ENCODE data around the gene TASP1. TPM values are rescaled to one million over a fixed set of nuclear protein-coding genes. Genes with fewer than 3 reads are reported as not detected.

The TASP1 gene
- total and polyA plus RNA-seq, 4 experiments from 2014 or later: 15.1 to 18.2 (median 16.1) TPM

- no peak overlapping the region for H3K27ac ChIP-seq (ENCODE audit: low read depth, low read length)
- ChIA-PET POLR2A (ENCODE audit: partially characterized antibody) (no interaction called here), CTCF (ENCODE audit: partially characterized antibody) (no interaction called here)
- Mint-ChIP-seq H3K4me3 (no peak overlapping the region), H3K27me3 (peaks cover 13 to 16% of the 10 kb centered on the region in 2 donors), H3K27ac (no peak overlapping the region), H3K9me3 (peaks cover 0 to 2% (median 0%) of the 10 kb centered on the region in 8 donors), H3K36me3 (no peaks in the 10 kb centered on the region), H3K4me1 (no peaks in the 10 kb centered on the region)
- H3K36me3 ChIP-seq (ENCODE audit: insufficient read depth, low read length): no peaks in the 10 kb centered on the region
- DNase-seq: no peak
- intact Hi-C loops (cut with micrococcal nuclease): no loop called here
- no peaks in the 10 kb centered on the region for H3K4me1 ChIP-seq (ENCODE audit: insufficient read depth, low read length)
- no peaks in the 10 kb centered on the region for H3K9me3 ChIP-seq (ENCODE audit: control insufficient read depth in 1 of 2, low read length in 2 of 2)
- H3K4me3 ChIP-seq (ENCODE audit: low read length in 2 of 2): no peak overlapping the region
- no peaks in the 10 kb centered on the region for H3K27me3 ChIP-seq (ENCODE audit: insufficient read depth, low read length)
These were observed 40.2 kb upstream of the TASP1 start for GRCh38 chr20:13678944-13679343.

- intact Hi-C loops (cut with micrococcal nuclease): no loop called here
- no peak overlapping the region for H3K4me3 Mint-ChIP-seq
- peaks cover 8 to 9% of the 10 kb centered on the region in 2 donors for H3K27me3 Mint-ChIP-seq
- Histone ChIP-seq H3K36me3 (ENCODE audit: insufficient read depth, low read length) (no peaks in the 10 kb centered on the region), H3K27me3 (ENCODE audit: insufficient read depth, low read length) (no peaks in the 10 kb centered on the region), H3K4me3 (ENCODE audit: low read length in 2 of 2) (no peak overlapping the region), H3K9me3 (ENCODE audit: control insufficient read depth in 1 of 2, low read length in 2 of 2) (no peaks in the 10 kb centered on the region), H3K4me1 (ENCODE audit: insufficient read depth, low read length) (no peaks in the 10 kb centered on the region), H3K27ac (ENCODE audit: low read depth, low read length) (no peak overlapping the region)
- H3K9me3 Mint-ChIP-seq: peaks cover 0 to 2% (median 0%) of the 10 kb centered on the region in 8 donors
- CTCF ChIA-PET (ENCODE audit: partially characterized antibody): no interaction called here
- H3K4me1 Mint-ChIP-seq: no peaks in the 10 kb centered on the region
- H3K36me3 Mint-ChIP-seq: peaks cover 0 to 4% of the 10 kb centered on the region in 2 donors
- no peak for DNase-seq
- H3K27ac Mint-ChIP-seq: no peak overlapping the region
- POLR2A ChIA-PET (ENCODE audit: partially characterized antibody): no interaction called here
These were observed 38.5 kb upstream of the TASP1 start for GRCh38 chr20:13677241-13677640.

GRCh38 chr20:13676682-13677081 lies 38.0 kb upstream of the TASP1 start:
- Histone ChIP-seq H3K27ac (ENCODE audit: low read depth, low read length) (no peak overlapping the region), H3K4me3 (ENCODE audit: low read length in 2 of 2) (no peak overlapping the region), H3K4me1 (ENCODE audit: insufficient read depth, low read length) (no peaks in the 10 kb centered on the region), H3K9me3 (ENCODE audit: control insufficient read depth in 1 of 2, low read length in 2 of 2) (no peaks in the 10 kb centered on the region), H3K27me3 (ENCODE audit: insufficient read depth, low read length) (no peaks in the 10 kb centered on the region), H3K36me3 (ENCODE audit: insufficient read depth, low read length) (no peaks in the 10 kb centered on the region)
- no peak overlapping the region for H3K27ac Mint-ChIP-seq
- peaks cover 0 to 2% (median 0%) of the 10 kb centered on the region in 8 donors for H3K9me3 Mint-ChIP-seq
- H3K4me3 Mint-ChIP-seq: no peak overlapping the region
- H3K36me3 Mint-ChIP-seq: peaks cover 0 to 4% of the 10 kb centered on the region in 2 donors
- no peak for DNase-seq
- peaks cover 9 to 11% of the 10 kb centered on the region in 2 donors for H3K27me3 Mint-ChIP-seq
- ChIA-PET POLR2A (ENCODE audit: partially characterized antibody) (no interaction called here), CTCF (ENCODE audit: partially characterized antibody) (no interaction called here)
- no peaks in the 10 kb centered on the region for H3K4me1 Mint-ChIP-seq
- intact Hi-C loops (cut with micrococcal nuclease): no loop called here

GRCh38 chr20:13672690-13673089 lies 34.0 kb upstream of the TASP1 start:
- Histone ChIP-seq H3K4me1 (ENCODE audit: insufficient read depth, low read length) (no peaks in the 10 kb centered on the region), H3K27me3 (ENCODE audit: insufficient read depth, low read length) (peaks cover 5% of the 10 kb centered on the region), H3K36me3 (ENCODE audit: insufficient read depth, low read length) (no peaks in the 10 kb centered on the region), H3K4me3 (ENCODE audit: low read length in 2 of 2) (no peak overlapping the region), H3K27ac (ENCODE audit: low read depth, low read length) (no peak overlapping the region), H3K9me3 (ENCODE audit: control insufficient read depth in 1 of 2, low read length in 2 of 2) (no peaks in the 10 kb centered on the region)
- no peak for DNase-seq
- no peak overlapping the region for H3K27ac Mint-ChIP-seq
- ChIA-PET POLR2A (ENCODE audit: partially characterized antibody) (no interaction called here), CTCF (ENCODE audit: partially characterized antibody) (no interaction called here)
- H3K27me3 Mint-ChIP-seq: peaks cover 15 to 19% of the 10 kb centered on the region in 2 donors
- H3K36me3 Mint-ChIP-seq: peaks cover 0 to 4% of the 10 kb centered on the region in 2 donors
- no peaks in the 10 kb centered on the region for H3K4me1 Mint-ChIP-seq
- intact Hi-C loops (cut with micrococcal nuclease): no loop called here
- H3K4me3 Mint-ChIP-seq: no peak overlapping the region
- peaks cover 0 to 2% (median under 1%) of the 10 kb centered on the region in 8 donors for H3K9me3 Mint-ChIP-seq

- H3K4me1 ChIP-seq (ENCODE audit: insufficient read depth, low read length): no peaks in the 10 kb centered on the region
- intact Hi-C loops (cut with micrococcal nuclease): no loop called here
- ChIA-PET CTCF (ENCODE audit: partially characterized antibody) (no interaction called here), POLR2A (ENCODE audit: partially characterized antibody) (interaction anchor here (0.6 kb wide), 1 partner anchor 10 kb away, joined by 4 read pairs; no protein-coding TSS in a partner anchor)
- H3K4me1 Mint-ChIP-seq: no peaks in the 10 kb centered on the region
- H3K27me3 Mint-ChIP-seq: peaks cover 17 to 19% of the 10 kb centered on the region in 2 donors
- H3K4me3 Mint-ChIP-seq: no peak overlapping the region
- no peaks in the 10 kb centered on the region for H3K9me3 ChIP-seq (ENCODE audit: control insufficient read depth in 1 of 2, low read length in 2 of 2)
- no peaks in the 10 kb centered on the region for H3K36me3 ChIP-seq (ENCODE audit: insufficient read depth, low read length)
- peaks cover 0 to 2% (median under 1%) of the 10 kb centered on the region in 8 donors for H3K9me3 Mint-ChIP-seq
- no peak overlapping the region for H3K27ac Mint-ChIP-seq
- H3K27ac ChIP-seq (ENCODE audit: low read depth, low read length): no peak overlapping the region
- no peak for DNase-seq
- H3K27me3 ChIP-seq (ENCODE audit: insufficient read depth, low read length): peaks cover 5% of the 10 kb centered on the region
- H3K36me3 Mint-ChIP-seq: peaks cover 0 to 4% of the 10 kb centered on the region in 2 donors
- no peak overlapping the region for H3K4me3 ChIP-seq (ENCODE audit: low read length in 2 of 2)
These were observed 33.2 kb upstream of the TASP1 start for GRCh38 chr20:13671916-13672378.

- no peak for DNase-seq
- intact Hi-C loops (cut with micrococcal nuclease): no loop called here
- CTCF ChIA-PET (ENCODE audit: partially characterized antibody): no interaction called here
- H3K4me3 ChIP-seq (ENCODE audit: low read length in 2 of 2): no peak overlapping the region
- POLR2A ChIA-PET (ENCODE audit: partially characterized antibody): interaction anchor here (0.6 kb wide), 1 partner anchor 11 kb away, joined by 4 read pairs; no protein-coding TSS in a partner anchor
- no peak overlapping the region for H3K27ac Mint-ChIP-seq
- H3K4me1 Mint-ChIP-seq: no peaks in the 10 kb centered on the region
- H3K9me3 ChIP-seq (ENCODE audit: control insufficient read depth in 1 of 2, low read length in 2 of 2): no peaks in the 10 kb centered on the region
- H3K27me3 ChIP-seq (ENCODE audit: insufficient read depth, low read length): peaks cover 5% of the 10 kb centered on the region
- no peak overlapping the region for H3K4me3 Mint-ChIP-seq
- H3K36me3 Mint-ChIP-seq: peaks cover 0 to 4% of the 10 kb centered on the region in 2 donors
- H3K36me3 ChIP-seq (ENCODE audit: insufficient read depth, low read length): no peaks in the 10 kb centered on the region
- no peaks in the 10 kb centered on the region for H3K4me1 ChIP-seq (ENCODE audit: insufficient read depth, low read length)
- peaks cover 17 to 19% of the 10 kb centered on the region in 2 donors for H3K27me3 Mint-ChIP-seq
- H3K27ac ChIP-seq (ENCODE audit: low read depth, low read length): no peak overlapping the region
- H3K9me3 Mint-ChIP-seq: peaks cover 0 to 2% (median under 1%) of the 10 kb centered on the region in 8 donors
These were observed 32.8 kb upstream of the TASP1 start for GRCh38 chr20:13671512-13671911.

- ChIA-PET CTCF (ENCODE audit: partially characterized antibody) (no interaction called here), POLR2A (ENCODE audit: partially characterized antibody) (no interaction called here)
- no peak overlapping the region for H3K4me3 ChIP-seq (ENCODE audit: low read length in 2 of 2)
- Mint-ChIP-seq H3K4me3 (no peak overlapping the region), H3K9me3 (peaks cover 0 to 2% (median under 1%) of the 10 kb centered on the region in 8 donors), H3K4me1 (no peaks in the 10 kb centered on the region), H3K27ac (no peak overlapping the region), H3K27me3 (peaks cover 17 to 19% of the 10 kb centered on the region in 2 donors), H3K36me3 (peaks cover 0 to 4% of the 10 kb centered on the region in 2 donors)
- no peak for DNase-seq
- H3K36me3 ChIP-seq (ENCODE audit: insufficient read depth, low read length): no peaks in the 10 kb centered on the region
- H3K27me3 ChIP-seq (ENCODE audit: insufficient read depth, low read length): peaks cover 5% of the 10 kb centered on the region
- intact Hi-C loops (cut with micrococcal nuclease): no loop called here
- no peaks in the 10 kb centered on the region for H3K4me1 ChIP-seq (ENCODE audit: insufficient read depth, low read length)
- H3K27ac ChIP-seq (ENCODE audit: low read depth, low read length): no peak overlapping the region
- H3K9me3 ChIP-seq (ENCODE audit: control insufficient read depth in 1 of 2, low read length in 2 of 2): no peaks in the 10 kb centered on the region
These were observed 31.4 kb upstream of the TASP1 start for GRCh38 chr20:13670160-13670559.

Data from CD4-positive, alpha-beta memory T cell (primary cell).